ENCODE data around the gene PRB2. TPM values are rescaled to one million over a fixed set of nuclear protein-coding genes. Genes with fewer than 3 reads are reported as not detected.
"Not testable (repeated sequence)": the region's sequence is repeated elsewhere in the genome, so short reads cannot be mapped to it uniquely, and the experiment has no call there.

PRB2 gene
- total RNA-seq, 4 donors from 2014 or later: not detected

GRCh38 chr12:11408096-11408495 is 12.7 kb upstream of the PRB2 start:
- TF ChIP-seq POLR2A (IDR thresholded peaks at IDR 0.05) (no peak), CTCF (IDR thresholded peaks at IDR 0.05) (no peak)
- intact Hi-C loops (cut with DNase I): no loop called here
- Histone ChIP-seq H3K27me3 (no peaks in the 10 kb centered on the region), H3K36me3 (no peaks in the 10 kb centered on the region), H3K27ac (no peak overlapping the region), H3K4me3 (no peak overlapping the region), H3K9me3 (peaks cover 0 to 15% (median 0%) of the 10 kb centered on the region in 3 donors), H3K4me1 (no peaks in the 10 kb centered on the region)
- DNase-seq: no peak
- 62 to 70% methylated on average over 6 of the region's 6 CpGs for WGBS, 2 donors

- TF ChIP-seq CTCF (IDR thresholded peaks at IDR 0.05): no peak
- H3K4me1 ChIP-seq: no peaks in the 10 kb centered on the region
- H3K27ac ChIP-seq: no peak overlapping the region
- no peak for DNase-seq
- H3K9me3 ChIP-seq: no peaks in the 10 kb centered on the region
- intact Hi-C loops (cut with DNase I): no loop called here
- no peaks in the 10 kb centered on the region for H3K27me3 ChIP-seq
- no peak overlapping the region for H3K4me3 ChIP-seq
- H3K36me3 ChIP-seq: no peaks in the 10 kb centered on the region
- WGBS, 2 donors: 14 to 50% methylated on average over 1 of the region's 1 CpG
Observed at GRCh38 chr12:11397366-11397765, 2.0 kb upstream of the PRB2 start.

GRCh38 chr12:11391456-11391855 is 3.9 kb downstream of the PRB2 start:
- H3K27ac ChIP-seq; H3K36me3 ChIP-seq; H3K4me1 ChIP-seq; intact Hi-C loops (cut with DNase I); DNase-seq; H3K4me3 ChIP-seq; H3K27me3 ChIP-seq; H3K9me3 ChIP-seq: not testable (repeated sequence)
- 71 to 78% methylated on average over 3 of the region's 3 CpGs for WGBS, 2 donors

- H3K4me3 ChIP-seq; H3K27me3 ChIP-seq; intact Hi-C loops (cut with DNase I); H3K27ac ChIP-seq; H3K36me3 ChIP-seq; DNase-seq; H3K4me1 ChIP-seq: not testable (repeated sequence)
- WGBS, 2 donors: 69% methylated on average over 3 of the region's 3 CpGs; no CpG with 5 or more reads in 1 of the 2 donors
- peaks cover 0 to 28% (median 7%) of the 10 kb centered on the region in 3 donors for H3K9me3 ChIP-seq
Observed at GRCh38 chr12:11377420-11377819, 17.9 kb downstream of the PRB2 start.

GRCh38 chr12:11361151-11361550 is 34.2 kb downstream of the PRB2 start:
- no peak overlapping the region for H3K4me3 ChIP-seq
- H3K36me3 ChIP-seq: no peaks in the 10 kb centered on the region
- H3K27ac ChIP-seq: no peak overlapping the region
- no peaks in the 10 kb centered on the region for H3K27me3 ChIP-seq
- intact Hi-C loops (cut with DNase I): no loop called here
- TF ChIP-seq CTCF (IDR thresholded peaks at IDR 0.05) (no peak), POLR2A (IDR thresholded peaks at IDR 0.05) (no peak)
- no peaks in the 10 kb centered on the region for H3K4me1 ChIP-seq
- H3K9me3 ChIP-seq: no peaks in the 10 kb centered on the region
- no peak for DNase-seq

GRCh38 chr12:11360205-11360883 is 35.0 kb downstream of the PRB2 start:
- intact Hi-C loops (cut with DNase I): not testable (repeated sequence)

GRCh38 chr12:11351736-11352135 is 43.6 kb downstream of the PRB2 start:
- H3K27me3 ChIP-seq; H3K36me3 ChIP-seq; H3K4me3 ChIP-seq; intact Hi-C loops (cut with DNase I); H3K4me1 ChIP-seq; H3K27ac ChIP-seq; H3K9me3 ChIP-seq; DNase-seq: not testable (repeated sequence)
- 51 to 81% methylated on average over 2 of the region's 2 CpGs for WGBS, 2 donors

More at GRCh38 chr12:11360205-11360883, 35.0 kb downstream of the PRB2 start:
- H3K36me3 ChIP-seq, H3K27me3 ChIP-seq, H3K4me3 ChIP-seq, H3K27ac ChIP-seq, DNase-seq, H3K9me3 ChIP-seq, H3K4me1 ChIP-seq: not testable (repeated sequence)
- 37 to 52% methylated on average over 1 of the region's 1 CpG for whole genome bisulfite sequencing, 2 donors
